ENCODE results near the gene DTNB. TPM values are rescaled to one million over a fixed set of nuclear protein-coding genes. Genes with fewer than 3 reads are reported as not detected.
"Not testable (repeated sequence)": the region's sequence is repeated elsewhere in the genome, so short reads cannot be mapped to it uniquely, and the experiment has no call there.

Gene DTNB
- total and polyA plus RNA-seq, 2 of the 4 experiments (the other 2 are of a cell fraction) = 3.8 to 5.3 TPM

DNA sequence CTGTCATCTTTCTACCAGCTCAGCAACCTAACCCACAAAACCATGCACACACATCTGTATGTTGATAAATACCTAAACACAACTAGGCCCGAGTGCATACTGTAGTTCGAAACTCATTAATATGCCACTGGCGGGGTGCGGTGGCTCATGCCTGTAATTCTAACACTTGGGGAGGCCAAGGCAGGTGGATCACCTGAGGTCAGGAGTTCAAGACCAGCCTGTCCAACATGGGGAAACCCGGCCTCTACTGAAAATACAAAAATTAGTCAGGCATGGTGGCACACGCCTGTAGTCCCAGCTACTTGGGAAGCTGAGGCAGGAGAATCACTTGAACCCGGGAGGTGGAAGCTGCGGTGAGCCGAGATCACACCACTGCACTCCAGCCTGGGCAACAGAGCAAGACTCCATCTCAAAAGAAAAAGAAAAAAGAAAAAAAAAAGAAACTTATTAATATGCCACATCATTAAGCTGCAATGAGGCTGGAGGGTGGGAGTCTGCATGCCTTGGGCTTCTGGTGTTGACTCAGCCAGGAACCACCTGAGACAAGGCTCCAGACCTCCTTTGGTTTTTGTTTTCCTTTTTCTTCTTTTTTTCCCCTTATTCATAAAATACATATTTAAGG is 71.6 kb downstream of the DTNB start:
- H2AK5ac ChIP-seq (ENCODE audit: low read depth, low read length); H2AK9ac ChIP-seq (replicated peaks; ENCODE audit: low read depth, low read length, poor library complexity); H3K23ac ChIP-seq (ENCODE audit: low read depth, low read length); H3K27me3 ChIP-seq (ENCODE audit: control insufficient read depth, insufficient read depth, low read length); intact Hi-C loops (cut with micrococcal nuclease); H2BK20ac ChIP-seq (ENCODE audit: low read depth, low read length); H4K20me1 ChIP-seq (ENCODE audit: insufficient read depth, low read length); H4K91ac ChIP-seq (ENCODE audit: insufficient read depth, low read depth, low read length); ATAC-seq (ENCODE audit: low read depth); dilution Hi-C loops (cut with HindIII; ENCODE audit: low sequenced_read_pairs, unreplicated experiment); H3K9me3 ChIP-seq (ENCODE audit: control insufficient read depth, insufficient read depth, low read length); H2BK120ac ChIP-seq (ENCODE audit: low read depth, low read length); H2AFZ ChIP-seq (replicated peaks; ENCODE audit: low read length, poor library complexity); H4K8ac ChIP-seq (ENCODE audit: low read depth in 2 of 2, low read length in 2 of 2); H2BK5ac ChIP-seq (ENCODE audit: low read depth, low read length, poor library complexity, severe bottlenecking); H3K9me1 ChIP-seq (ENCODE audit: insufficient read depth, low read length); DNase-seq; H3K4ac ChIP-seq (ENCODE audit: low read depth, low read length); H2BK15ac ChIP-seq (ENCODE audit: low read depth, low read length); H3K56ac ChIP-seq (ENCODE audit: extremely low read depth, insufficient read depth, low read length); POLR2A ChIA-PET (ENCODE audit: unreplicated experiment); H3K18ac ChIP-seq (ENCODE audit: low read depth, low read length); H3K4me1 ChIP-seq (ENCODE audit: control insufficient read depth, insufficient read depth, low read length); H3K36me3 ChIP-seq (ENCODE audit: control insufficient read depth, insufficient read depth, low read length); H3K14ac ChIP-seq (replicated peaks; ENCODE audit: low read depth, low read length); in situ Hi-C loops (cut with MboI; ENCODE audit: low sequenced_read_pairs); H3K27ac ChIP-seq (ENCODE audit: insufficient read depth, low read length); H4K5ac ChIP-seq (ENCODE audit: low read depth, low read length); H3K4me3 ChIP-seq (ENCODE audit: insufficient read depth, low read depth, low read length); H3K79me1 ChIP-seq (ENCODE audit: low read depth in 1 of 2, low read length in 2 of 2); BruUV-seq (replicated peaks); H3K9ac ChIP-seq (ENCODE audit: low read depth, low read length); H3K4me2 ChIP-seq (ENCODE audit: low read depth, low read length): not testable (repeated sequence)
- WGBS, 2 experiments (ENCODE audit: extremely low coverage in 2 of 2, insufficient read length in 1 of 2) = 59% methylated on average over 2 of the region's 9 CpGs; no CpG with 5 or more reads in 1 of the 2 experiments
- CTCF ChIA-PET = interaction anchor here (1.4 kb wide), 1 partner anchor 63 kb away, joined by 3 read pairs; no protein-coding TSS in a partner anchor
